ENCODE data around the gene DYDC1. TPM values are rescaled to one million over a fixed set of nuclear protein-coding genes. Genes with fewer than 3 reads are reported as not detected.
A peak's percentile ranks its signal among the peaks of the same experiment; 100 is the strongest.

DYDC1 gene
- polyA plus RNA-seq, 3 donors: not detected

- Mint-ChIP-seq H3K27ac (no peak overlapping the region), H3K9me3 (peaks cover 9 to 24% (median 16%) of the 10 kb centered on the region in 7 donors)
- 93% methylated on average over 4 of the region's 6 CpGs for WGBS (ENCODE audit: insufficient coverage)
Measured at GRCh38 chr10:80371467-80371866, 14.9 kb upstream of the DYDC1 start.

GRCh38 chr10:80365510-80365909 is 9.0 kb upstream of the DYDC1 start:
- Mint-ChIP-seq H3K36me3 (no peaks in the 10 kb centered on the region), H3K9me3 (peaks cover 11 to 30% (median 20%) of the 10 kb centered on the region in 7 donors), H3K27ac (no peak overlapping the region), H3K27me3 (ENCODE audit: low read depth in 3 of 3) (peaks cover 0 to 3% (median 2%) of the 10 kb centered on the region in 3 donors), H3K4me1 (no peaks in the 10 kb centered on the region), H3K4me3 (peak overlapping the region in 1 of 2 donors; percentile 39)
- Histone ChIP-seq H4K20me1 (ENCODE audit: insufficient read depth, low read length) (no peaks in the 10 kb centered on the region), H3K9ac (ENCODE audit: insufficient read depth, low read length, poor library complexity, severe bottlenecking) (no peak overlapping the region), H3K4me2 (replicated peaks; ENCODE audit: extremely low read depth, low read length, poor library complexity, severe bottlenecking) (no peak overlapping the region), H3K79me2 (ENCODE audit: insufficient read depth, low read length) (no peaks in the 10 kb centered on the region), H3K9me3 (replicated peaks in 1 of 2; ENCODE audit: control insufficient read depth in 1 of 2, insufficient read depth in 1 of 2, low read length in 2 of 2) (peaks cover 12 to 23% of the 10 kb centered on the region in 2 donors), H3K4me1 (ENCODE audit: control insufficient read depth in 1 of 2, insufficient read depth in 2 of 2, low read length in 2 of 2) (no peaks in the 10 kb centered on the region), H3K36me3 (replicated peaks in 1 of 2; ENCODE audit: control insufficient read depth in 1 of 2, insufficient read depth in 2 of 2, low read length in 2 of 2) (no peaks in the 10 kb centered on the region), H3K4me3 (replicated peaks in 1 of 3; ENCODE audit: low read depth in 2 of 3, low read length in 3 of 3) (no peak overlapping the region), H2AFZ (ENCODE audit: insufficient read depth, low read depth, low read length, poor library complexity, severe bottlenecking) (no peak overlapping the region), H3K27ac (ENCODE audit: low read depth in 1 of 2, low read length in 2 of 2) (no peak overlapping the region), H3K27me3 (ENCODE audit: control insufficient read depth in 2 of 2, insufficient read depth in 2 of 2, low read length in 2 of 2) (no peaks in the 10 kb centered on the region)
- intact Hi-C loops (cut with micrococcal nuclease): no loop called here
- TF ChIP-seq CTCF (IDR thresholded peaks at IDR 0.05): no peak
- WGBS (ENCODE audit: insufficient coverage): 88% methylated on average over 1 of the region's 1 CpG
- DNase-seq: no peak

More at GRCh38 chr10:80371467-80371866, 14.9 kb upstream of the DYDC1 start:
- no peak for DNase-seq
- Histone ChIP-seq H3K79me2 (ENCODE audit: insufficient read depth, low read length) (no peaks in the 10 kb centered on the region), H3K36me3 (replicated peaks in 1 of 2; ENCODE audit: control insufficient read depth in 1 of 2, insufficient read depth in 2 of 2, low read length in 2 of 2) (no peaks in the 10 kb centered on the region), H3K4me1 (ENCODE audit: control insufficient read depth in 1 of 2, insufficient read depth in 2 of 2, low read length in 2 of 2) (no peaks in the 10 kb centered on the region), H3K27me3 (ENCODE audit: control insufficient read depth in 2 of 2, insufficient read depth in 2 of 2, low read length in 2 of 2) (no peaks in the 10 kb centered on the region), H3K27ac (ENCODE audit: low read depth in 1 of 2, low read length in 2 of 2) (no peak overlapping the region), H3K9ac (ENCODE audit: insufficient read depth, low read length, poor library complexity, severe bottlenecking) (no peak overlapping the region), H3K4me3 (replicated peaks in 1 of 3; ENCODE audit: low read depth in 2 of 3, low read length in 3 of 3) (no peak overlapping the region), H4K20me1 (ENCODE audit: insufficient read depth, low read length) (no peaks in the 10 kb centered on the region), H3K9me3 (replicated peaks in 1 of 2; ENCODE audit: control insufficient read depth in 1 of 2, insufficient read depth in 1 of 2, low read length in 2 of 2) (peaks cover 11 to 19% of the 10 kb centered on the region in 2 donors), H3K4me2 (replicated peaks; ENCODE audit: extremely low read depth, low read length, poor library complexity, severe bottlenecking) (no peak overlapping the region), H2AFZ (ENCODE audit: insufficient read depth, low read depth, low read length, poor library complexity, severe bottlenecking) (no peak overlapping the region)
- intact Hi-C loops (cut with micrococcal nuclease): no loop called here
- Mint-ChIP-seq H3K4me1 (no peaks in the 10 kb centered on the region), H3K4me3 (no peak overlapping the region), H3K36me3 (no peaks in the 10 kb centered on the region), H3K27me3 (ENCODE audit: low read depth in 3 of 3) (peaks cover 1 to 8% (median 3%) of the 10 kb centered on the region in 3 donors)
- no peak for TF ChIP-seq CTCF (IDR thresholded peaks at IDR 0.05)
